Kidney glomerular epithelial cell (primary cell): ENCODE data around the gene USP44.
A peak's percentile ranks its signal among the peaks of the same experiment; 100 is the strongest.
"Not testable (repeated sequence)": the region's sequence is repeated elsewhere in the genome, so short reads cannot be mapped to it uniquely, and the experiment has no call there.

Experiments
- DNase-seq: peaks from one replicate; lab custom pipeline; 2025; lab: John Stamatoyannopoulos, UW

Gene USP44

GRCh38 chr12:95551305-95551704 lies at the start of gene USP44:
Gene USP44, minus strand, starts transcription at chr12:95551476. Its CDS starts 17,220 bp downstream, at chr12:95534256.
- no peak for DNase-seq

- no peak for DNase-seq
These were observed 49.3 kb upstream of the USP44 start for GRCh38 chr12:95600567-95600966.

GRCh38 chr12:95599880-95600279 lies 48.6 kb upstream of the USP44 start:
- no peak for DNase-seq

- DNase-seq = no peak
These were observed 42.9 kb upstream of the USP44 start for GRCh38 chr12:95594136-95594535.

- DNase-seq = no peak
These were observed 42.1 kb upstream of the USP44 start for GRCh38 chr12:95593266-95593871.

- DNase-seq = no peak
These were observed 40.5 kb upstream of the USP44 start for GRCh38 chr12:95591731-95592130.

GRCh38 chr12:95590775-95591174 lies 39.5 kb upstream of the USP44 start:
- DNase-seq = no peak

- no peak for DNase-seq
These were observed 32.7 kb upstream of the USP44 start for GRCh38 chr12:95583933-95584332.

- DNase-seq = peak; percentile 42
These were observed 31.2 kb upstream of the USP44 start for GRCh38 chr12:95582230-95583058.

GRCh38 chr12:95577820-95578219 lies 26.5 kb upstream of the USP44 start:
- DNase-seq = no peak

- peak; percentile 63 for DNase-seq
These were observed 23.6 kb upstream of the USP44 start for GRCh38 chr12:95574799-95575452.

- no peak for DNase-seq
These were observed 22.8 kb upstream of the USP44 start for GRCh38 chr12:95573951-95574576.

GRCh38 chr12:95571369-95571768 lies 20.1 kb upstream of the USP44 start:
- no peak for DNase-seq

- not testable (repeated sequence) for DNase-seq
These were observed 16.8 kb upstream of the USP44 start for GRCh38 chr12:95568045-95568444.

- DNase-seq = no peak
These were observed 6.3 kb upstream of the USP44 start for GRCh38 chr12:95557625-95558024.

GRCh38 chr12:95554532-95555071 lies 3.3 kb upstream of the USP44 start:
- DNase-seq = no peak

GRCh38 chr12:95553197-95553943 lies 2.1 kb upstream of the USP44 start:
- no peak for DNase-seq

GRCh38 chr12:95551913-95552516 lies 739 bp upstream of the USP44 start:
- DNase-seq = no peak

- DNase-seq = no peak
These were observed 1.7 kb downstream of the USP44 start for GRCh38 chr12:95549392-95550084.
